Progenitor cell of endocrine pancreas (in vitro differentiated cells): ENCODE results near the gene TSPAN2. TPM values are rescaled to one million over a fixed set of nuclear protein-coding genes. Genes with fewer than 3 reads are reported as not detected.

Experiments
- DNase-seq: peaks from one replicate; pipeline ENCODE4 v3.0.0; 2021; ENCODE audit warnings: low spot score; ENCODE audit not compliant: unreplicated experiment
- H3K27ac Mint-ChIP-seq: 2 replicates; pipeline ENCODE4 v1.8.0; 2021; ENCODE audit warnings: mild to moderate bottlenecking, moderate library complexity, mixed read lengths
- H3K27me3 Mint-ChIP-seq: 2 replicates; pipeline ENCODE4 v1.8.0; 2021; ENCODE audit warnings: mixed read lengths
- H3K36me3 Mint-ChIP-seq: 2 replicates; pipeline ENCODE4 v1.8.0; 2022; ENCODE audit warnings: mixed read lengths; ENCODE audit not compliant: insufficient read depth
- H3K4me1 Mint-ChIP-seq: 2 replicates; pipeline ENCODE4 v1.8.0; 2021; ENCODE audit warnings: low read depth, mixed read lengths
- H3K4me3 Mint-ChIP-seq: 2 replicates; pipeline ENCODE4 v1.8.0; 2021; ENCODE audit warnings: low read depth, mild to moderate bottlenecking, moderate library complexity, mixed read lengths
- H3K9me3 Mint-ChIP-seq: 2 replicates; pipeline ENCODE4 v1.8.0; 2021; ENCODE audit warnings: low read depth, mixed read lengths
- total RNA-seq: library from RNA; stranded (reverse); gene quantifications from 2 replicates; pipeline ENCODE4 v1.2.1, GENCODE V29; 2021
- TF ChIP-seq, protein P1 (sequence below): fragments of 200-600 bp; sonication (generic); IDR thresholded peaks from one replicate; pipeline ENCODE4 v1.5.0; 2021; ENCODE audit warnings: antibody characterized with exemption, mild to moderate bottlenecking; ENCODE audit not compliant: unreplicated experiment

TSPAN2 gene
- total RNA-seq, 1 donor from 2014 or later, result 22.5 TPM

DNA sequence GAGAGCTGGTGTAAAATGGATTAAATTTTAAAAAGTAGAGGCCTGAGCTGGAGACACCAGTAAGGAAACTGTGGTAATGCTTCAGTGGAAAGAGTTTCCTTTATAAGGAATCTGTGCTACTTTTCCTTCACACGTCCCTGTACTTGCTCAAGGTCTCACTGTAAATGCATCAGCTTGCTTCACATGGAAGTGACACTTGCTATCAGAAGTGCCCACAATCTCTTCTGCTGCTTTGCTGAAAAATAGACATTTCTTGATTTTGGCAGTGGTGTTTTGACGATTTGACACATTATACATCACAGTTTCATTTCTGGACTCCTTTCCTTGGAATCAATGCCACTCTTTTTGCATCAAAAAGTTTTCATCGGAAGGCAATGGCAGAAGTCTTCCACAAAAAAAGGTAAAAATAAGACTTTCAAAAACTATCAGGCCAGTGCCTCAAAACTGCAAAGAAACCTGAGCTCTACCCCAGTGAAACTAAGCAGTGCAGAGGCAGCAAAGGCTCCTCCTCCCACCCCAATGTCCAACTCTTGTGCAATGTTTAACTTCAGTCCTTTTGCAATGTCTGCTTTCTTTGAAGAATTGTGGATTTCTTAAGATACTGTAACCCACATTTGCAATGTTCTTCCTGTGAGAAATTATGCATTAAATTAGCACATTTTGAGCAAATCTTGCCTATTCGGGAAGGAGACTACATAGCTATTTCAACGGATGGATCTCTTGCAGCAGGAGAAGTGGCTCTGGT, 18.4 kb upstream of the TSPAN2 start:
- H3K4me1 Mint-ChIP-seq, result peaks cover 1% of the 10 kb centered on the region
- H3K27me3 Mint-ChIP-seq, result no peaks in the 10 kb centered on the region
- no peaks in the 10 kb centered on the region for H3K36me3 Mint-ChIP-seq
- DNase-seq, result no peak
- no peaks in the 10 kb centered on the region for H3K9me3 Mint-ChIP-seq
- H3K27ac Mint-ChIP-seq, result no peak overlapping the region
- TF ChIP-seq, protein P1, sequence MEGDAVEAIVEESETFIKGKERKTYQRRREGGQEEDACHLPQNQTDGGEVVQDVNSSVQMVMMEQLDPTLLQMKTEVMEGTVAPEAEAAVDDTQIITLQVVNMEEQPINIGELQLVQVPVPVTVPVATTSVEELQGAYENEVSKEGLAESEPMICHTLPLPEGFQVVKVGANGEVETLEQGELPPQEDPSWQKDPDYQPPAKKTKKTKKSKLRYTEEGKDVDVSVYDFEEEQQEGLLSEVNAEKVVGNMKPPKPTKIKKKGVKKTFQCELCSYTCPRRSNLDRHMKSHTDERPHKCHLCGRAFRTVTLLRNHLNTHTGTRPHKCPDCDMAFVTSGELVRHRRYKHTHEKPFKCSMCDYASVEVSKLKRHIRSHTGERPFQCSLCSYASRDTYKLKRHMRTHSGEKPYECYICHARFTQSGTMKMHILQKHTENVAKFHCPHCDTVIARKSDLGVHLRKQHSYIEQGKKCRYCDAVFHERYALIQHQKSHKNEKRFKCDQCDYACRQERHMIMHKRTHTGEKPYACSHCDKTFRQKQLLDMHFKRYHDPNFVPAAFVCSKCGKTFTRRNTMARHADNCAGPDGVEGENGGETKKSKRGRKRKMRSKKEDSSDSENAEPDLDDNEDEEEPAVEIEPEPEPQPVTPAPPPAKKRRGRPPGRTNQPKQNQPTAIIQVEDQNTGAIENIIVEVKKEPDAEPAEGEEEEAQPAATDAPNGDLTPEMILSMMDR, result no peak
- H3K4me3 Mint-ChIP-seq, result no peak overlapping the region

DNA sequence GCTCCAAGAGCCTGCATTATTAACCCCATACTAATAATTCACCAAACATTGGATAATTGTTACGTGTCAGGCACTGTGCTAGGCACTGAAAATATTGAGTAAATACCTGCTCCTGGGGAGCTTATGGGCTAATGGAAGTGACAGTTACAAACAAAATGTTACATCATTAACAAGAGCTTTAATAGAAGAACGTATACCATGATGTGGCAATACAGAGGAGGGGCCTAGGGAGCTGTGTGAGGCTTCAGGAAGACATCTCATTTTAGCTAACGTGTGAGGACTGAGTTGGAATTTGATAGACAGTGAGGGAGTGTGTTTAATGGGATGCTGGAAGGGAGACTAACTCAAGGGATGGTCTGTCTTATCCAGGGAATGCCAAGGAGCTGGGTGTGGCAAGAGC, 16.5 kb upstream of the TSPAN2 start:
- TF ChIP-seq, protein P1, result no peak
- Mint-ChIP-seq H3K4me1 (peaks cover 1% of the 10 kb centered on the region), H3K4me3 (no peak overlapping the region), H3K27ac (no peak overlapping the region), H3K9me3 (no peaks in the 10 kb centered on the region), H3K27me3 (no peaks in the 10 kb centered on the region), H3K36me3 (no peaks in the 10 kb centered on the region)
- DNase-seq, result no peak

DNA sequence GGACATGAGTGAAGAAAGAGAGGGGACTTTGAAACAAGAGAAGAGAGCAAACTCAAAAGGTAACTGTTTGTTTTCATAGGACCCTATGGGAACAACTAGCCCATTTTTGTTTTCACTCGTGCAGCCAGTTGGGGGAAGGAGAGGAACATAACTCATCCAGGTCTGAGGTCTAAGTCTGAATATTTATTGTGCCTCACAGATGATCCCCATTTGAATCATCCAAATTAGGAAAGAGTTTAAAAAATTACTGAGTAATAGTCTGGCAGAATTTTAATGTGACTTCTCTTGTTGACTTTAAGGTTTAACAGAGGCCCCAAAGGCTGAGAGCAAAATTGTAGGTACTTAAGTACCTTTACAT, 10.4 kb upstream of the TSPAN2 start:
- TF ChIP-seq, protein P1, result no peak
- peak overlapping the region; percentile 50 for H3K27ac Mint-ChIP-seq
- DNase-seq, result no peak
- H3K36me3 Mint-ChIP-seq, result no peaks in the 10 kb centered on the region
- H3K27me3 Mint-ChIP-seq, result no peaks in the 10 kb centered on the region
- no peaks in the 10 kb centered on the region for H3K9me3 Mint-ChIP-seq
- peak overlapping the region; percentile 28 for H3K4me3 Mint-ChIP-seq
- H3K4me1 Mint-ChIP-seq, result peaks cover 16% of the 10 kb centered on the region

DNA sequence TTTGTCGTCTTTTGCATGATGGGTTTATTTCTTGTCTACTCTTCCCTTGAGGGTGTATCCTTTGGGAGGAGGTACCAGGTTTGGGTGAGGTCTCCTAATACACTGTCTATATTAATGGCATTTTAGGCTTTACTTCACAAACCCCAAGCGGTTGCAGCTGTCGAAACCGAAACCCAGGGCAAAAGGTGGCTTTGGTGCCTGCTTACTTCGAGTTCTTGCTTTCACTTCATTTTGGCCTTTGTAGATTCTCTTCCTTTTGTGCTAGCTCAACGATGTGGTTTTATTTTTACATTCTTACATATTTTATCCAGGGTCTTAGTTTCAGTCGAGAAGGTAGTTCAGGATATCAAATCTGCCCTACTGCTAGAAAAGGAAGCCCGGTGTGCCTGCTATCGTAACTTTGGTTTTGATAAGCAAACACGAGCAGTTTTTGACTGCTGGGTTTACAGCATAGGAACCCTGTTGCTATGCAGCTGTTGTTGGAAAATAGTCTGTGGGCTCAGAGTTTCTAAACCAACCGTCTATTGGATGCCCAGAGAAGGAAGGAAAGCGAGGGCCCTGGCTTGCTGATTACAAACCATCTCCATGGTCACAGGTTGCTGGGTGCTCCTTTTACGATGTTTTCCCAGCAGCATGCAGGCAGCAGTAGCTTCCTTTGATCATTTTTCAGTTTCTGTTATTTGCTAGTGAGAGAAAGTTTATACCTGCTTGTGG, 9.8 kb upstream of the TSPAN2 start:
- H3K9me3 Mint-ChIP-seq, result no peaks in the 10 kb centered on the region
- TF ChIP-seq, protein P1, result no peak
- H3K4me3 Mint-ChIP-seq, result peak overlapping the region; percentile 28
- peak overlapping the region; percentile 80 for H3K27ac Mint-ChIP-seq
- no peaks in the 10 kb centered on the region for H3K36me3 Mint-ChIP-seq
- no peak for DNase-seq
- no peaks in the 10 kb centered on the region for H3K27me3 Mint-ChIP-seq
- H3K4me1 Mint-ChIP-seq, result peaks cover 16% of the 10 kb centered on the region

DNA sequence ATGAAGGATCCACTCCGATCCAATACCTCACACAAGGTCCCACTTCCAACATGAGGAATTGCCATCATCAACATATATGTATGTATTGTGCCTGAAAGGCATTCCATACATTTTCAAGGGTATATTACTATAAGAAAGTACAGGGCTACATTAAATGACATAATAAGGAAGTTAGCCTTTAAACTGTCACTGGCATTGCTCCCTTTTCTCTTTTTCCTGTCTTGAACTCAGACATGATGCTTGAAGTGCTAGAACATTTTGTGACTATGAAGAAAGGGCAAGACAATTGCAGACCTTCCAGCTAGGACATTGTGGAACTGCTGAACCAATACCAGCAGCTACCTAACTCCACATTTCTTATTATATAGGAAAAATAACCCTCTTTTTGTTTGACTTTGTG, 2.9 kb upstream of the TSPAN2 start:
- H3K36me3 Mint-ChIP-seq, result no peaks in the 10 kb centered on the region
- no peak overlapping the region for H3K27ac Mint-ChIP-seq

More for the DNA sequence above, 2.9 kb upstream of the TSPAN2 start:
- no peaks in the 10 kb centered on the region for H3K27me3 Mint-ChIP-seq
- H3K4me1 Mint-ChIP-seq, result peaks cover 11% of the 10 kb centered on the region
- H3K9me3 Mint-ChIP-seq, result no peaks in the 10 kb centered on the region
- no peak for DNase-seq
- TF ChIP-seq, protein P1, result no peak
- H3K4me3 Mint-ChIP-seq, result no peak overlapping the region
